ENCODE measurements around the gene OSBPL8.

Gene OSBPL8

GRCh38 chr12:76555231-76555767 is 4.3 kb downstream of the OSBPL8 start:
- DNase-seq, result no peak

- no peak for DNase-seq
Measured at GRCh38 chr12:76554405-76555230, 5.0 kb downstream of the OSBPL8 start.

GRCh38 chr12:76552343-76552938 is 7.1 kb downstream of the OSBPL8 start:
- peak in 1 of 5 experiments; percentile 6 for DNase-seq

- DNase-seq, result no peak
Measured at GRCh38 chr12:76551482-76551888, 8.1 kb downstream of the OSBPL8 start.

GRCh38 chr12:76549131-76549530 is 10.4 kb downstream of the OSBPL8 start:
- no peak for DNase-seq

- DNase-seq, result no peak
Measured at GRCh38 chr12:76548222-76548837, 11.2 kb downstream of the OSBPL8 start.

- DNase-seq, result no peak
Measured at GRCh38 chr12:76547526-76547925, 12.0 kb downstream of the OSBPL8 start.

- DNase-seq, result no peak
Measured at GRCh38 chr12:76546889-76547288, 12.7 kb downstream of the OSBPL8 start.

- peak in 1 of 5 experiments; percentile 7 for DNase-seq
Measured at GRCh38 chr12:76545486-76545885, 14.1 kb downstream of the OSBPL8 start.

- DNase-seq, result peak in 1 of 5 experiments; percentile 41
Measured at GRCh38 chr12:76544601-76545261, 14.8 kb downstream of the OSBPL8 start.

GRCh38 chr12:76543813-76544347 is 15.7 kb downstream of the OSBPL8 start:
- no peak for DNase-seq

GRCh38 chr12:76542908-76543307 is 16.7 kb downstream of the OSBPL8 start:
- no peak for DNase-seq

- DNase-seq, result no peak
Measured at GRCh38 chr12:76539727-76540126, 19.8 kb downstream of the OSBPL8 start.

- DNase-seq, result no peak
Measured at GRCh38 chr12:76537923-76538322, 21.6 kb downstream of the OSBPL8 start.

- DNase-seq, result no peak
Measured at GRCh38 chr12:76536546-76536945, 23.0 kb downstream of the OSBPL8 start.

GRCh38 chr12:76535170-76535569 is 24.4 kb downstream of the OSBPL8 start:
- DNase-seq, result no peak

GRCh38 chr12:76533331-76533730 is 26.2 kb downstream of the OSBPL8 start:
- no peak for DNase-seq

GRCh38 chr12:76532520-76532919 is 27.1 kb downstream of the OSBPL8 start:
- DNase-seq, result no peak

GRCh38 chr12:76531056-76531455 is 28.5 kb downstream of the OSBPL8 start:
- no peak for DNase-seq

- no peak for DNase-seq
Measured at GRCh38 chr12:76530516-76530915, 29.1 kb downstream of the OSBPL8 start.

- DNase-seq, result no peak
Measured at GRCh38 chr12:76529226-76529918, 30.2 kb downstream of the OSBPL8 start.

- DNase-seq, result no peak
Measured at GRCh38 chr12:76523408-76523807, 36.2 kb downstream of the OSBPL8 start.

Measured in T-helper 2 cell (primary cell).